ENCODE measurements around the gene PRPF6. TPM values are rescaled to one million over a fixed set of nuclear protein-coding genes. Genes with fewer than 3 reads are reported as not detected.

Gene PRPF6
- total and polyA plus RNA-seq, 2 of the 13 experiments (the other 11 are each of a cell fraction or from before 2014, with no cell fraction given): 63.7 to 101 TPM

DNA sequence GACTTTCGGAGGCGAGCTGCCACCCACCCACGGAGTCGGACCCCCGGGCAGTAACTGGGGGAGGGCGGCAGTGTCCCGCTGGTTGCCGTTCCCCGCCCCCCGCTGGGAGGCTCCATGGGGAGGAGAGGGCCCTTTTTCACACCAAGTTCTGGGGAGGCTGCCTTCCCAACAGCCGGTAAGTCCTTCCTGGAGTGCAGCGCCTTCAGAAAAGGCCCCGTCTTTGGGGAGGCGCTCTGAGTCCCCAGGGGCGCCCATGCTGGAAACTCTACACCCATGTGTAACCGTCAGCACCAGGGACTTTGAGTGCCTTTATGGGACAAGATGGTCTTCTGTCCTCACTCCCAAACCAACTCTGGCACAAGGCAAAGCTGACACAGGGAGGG, 68.9 kb downstream of the PRPF6 start (continued):
- TF ChIP-seq, protein P1, sequence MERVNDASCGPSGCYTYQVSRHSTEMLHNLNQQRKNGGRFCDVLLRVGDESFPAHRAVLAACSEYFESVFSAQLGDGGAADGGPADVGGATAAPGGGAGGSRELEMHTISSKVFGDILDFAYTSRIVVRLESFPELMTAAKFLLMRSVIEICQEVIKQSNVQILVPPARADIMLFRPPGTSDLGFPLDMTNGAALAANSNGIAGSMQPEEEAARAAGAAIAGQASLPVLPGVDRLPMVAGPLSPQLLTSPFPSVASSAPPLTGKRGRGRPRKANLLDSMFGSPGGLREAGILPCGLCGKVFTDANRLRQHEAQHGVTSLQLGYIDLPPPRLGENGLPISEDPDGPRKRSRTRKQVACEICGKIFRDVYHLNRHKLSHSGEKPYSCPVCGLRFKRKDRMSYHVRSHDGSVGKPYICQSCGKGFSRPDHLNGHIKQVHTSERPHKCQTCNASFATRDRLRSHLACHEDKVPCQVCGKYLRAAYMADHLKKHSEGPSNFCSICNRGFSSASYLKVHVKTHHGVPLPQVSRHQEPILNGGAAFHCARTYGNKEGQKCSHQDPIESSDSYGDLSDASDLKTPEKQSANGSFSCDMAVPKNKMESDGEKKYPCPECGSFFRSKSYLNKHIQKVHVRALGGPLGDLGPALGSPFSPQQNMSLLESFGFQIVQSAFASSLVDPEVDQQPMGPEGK (CRISPR knock-in tag; IDR thresholded peaks at IDR 0.05): peak; percentile 93
- TF ChIP-seq POLR2AphosphoS2 (IDR thresholded peaks at IDR 0.05; ENCODE audit: low read depth, low read length) (no peak), ZNF709 (CRISPR knock-in tag; IDR thresholded peaks at IDR 0.05) (peak; percentile 59; the same call in 1 of the 2 replicates), ZNF563 (CRISPR knock-in tag; IDR thresholded peaks at IDR 0.05) (0 out of 2 replicates have a peak, but pooled peaks have one; percentile 10), KLF11 (CRISPR knock-in tag; IDR thresholded peaks at IDR 0.05) (no peak), NBN (conservative IDR thresholded peaks at IDR 0.05) (no peak), ZNF124 (CRISPR knock-in tag; IDR thresholded peaks at IDR 0.05) (no peak), ZNF746 (CRISPR knock-in tag; IDR thresholded peaks at IDR 0.05) (0 out of 2 replicates have a peak, but pooled peaks have one; percentile 4), TOPORS (CRISPR knock-in tag; IDR thresholded peaks at IDR 0.05) (no peak), ZBTB42 (CRISPR knock-in tag; IDR thresholded peaks at IDR 0.05) (no peak), ZKSCAN8 (CRISPR knock-in tag; IDR thresholded peaks at IDR 0.05; ENCODE audit: borderline replicate concordance) (no peak), ZNF703 (CRISPR knock-in tag; IDR thresholded peaks at IDR 0.05; ENCODE audit: borderline replicate concordance) (no peak), FIP1L1 (IDR thresholded peaks at IDR 0.05; ENCODE audit: borderline replicate concordance, insufficient read depth, low read depth, low read length) (no peak), ZNF569 (CRISPR knock-in tag; IDR thresholded peaks at IDR 0.05; ENCODE audit: borderline replicate concordance) (no peak), ZBTB8A (CRISPR knock-in tag; IDR thresholded peaks at IDR 0.05; ENCODE audit: borderline replicate concordance, low read depth) (0 out of 2 replicates have a peak, but pooled peaks have one; percentile 40), ZNF589 (CRISPR knock-in tag; conservative IDR thresholded peaks at IDR 0.05) (peak; percentile 72), MEIS1 (CRISPR knock-in tag; IDR thresholded peaks at IDR 0.05; ENCODE audit: borderline replicate concordance) (peak; percentile 49), NKX3-1 (CRISPR knock-in tag; IDR thresholded peaks at IDR 0.05) (no peak)
- TF ChIP-seq, protein P2, sequence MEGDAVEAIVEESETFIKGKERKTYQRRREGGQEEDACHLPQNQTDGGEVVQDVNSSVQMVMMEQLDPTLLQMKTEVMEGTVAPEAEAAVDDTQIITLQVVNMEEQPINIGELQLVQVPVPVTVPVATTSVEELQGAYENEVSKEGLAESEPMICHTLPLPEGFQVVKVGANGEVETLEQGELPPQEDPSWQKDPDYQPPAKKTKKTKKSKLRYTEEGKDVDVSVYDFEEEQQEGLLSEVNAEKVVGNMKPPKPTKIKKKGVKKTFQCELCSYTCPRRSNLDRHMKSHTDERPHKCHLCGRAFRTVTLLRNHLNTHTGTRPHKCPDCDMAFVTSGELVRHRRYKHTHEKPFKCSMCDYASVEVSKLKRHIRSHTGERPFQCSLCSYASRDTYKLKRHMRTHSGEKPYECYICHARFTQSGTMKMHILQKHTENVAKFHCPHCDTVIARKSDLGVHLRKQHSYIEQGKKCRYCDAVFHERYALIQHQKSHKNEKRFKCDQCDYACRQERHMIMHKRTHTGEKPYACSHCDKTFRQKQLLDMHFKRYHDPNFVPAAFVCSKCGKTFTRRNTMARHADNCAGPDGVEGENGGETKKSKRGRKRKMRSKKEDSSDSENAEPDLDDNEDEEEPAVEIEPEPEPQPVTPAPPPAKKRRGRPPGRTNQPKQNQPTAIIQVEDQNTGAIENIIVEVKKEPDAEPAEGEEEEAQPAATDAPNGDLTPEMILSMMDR (CRISPR knock-in tag; IDR thresholded peaks at IDR 0.05): no peak
- TF ChIP-seq, protein P3, sequence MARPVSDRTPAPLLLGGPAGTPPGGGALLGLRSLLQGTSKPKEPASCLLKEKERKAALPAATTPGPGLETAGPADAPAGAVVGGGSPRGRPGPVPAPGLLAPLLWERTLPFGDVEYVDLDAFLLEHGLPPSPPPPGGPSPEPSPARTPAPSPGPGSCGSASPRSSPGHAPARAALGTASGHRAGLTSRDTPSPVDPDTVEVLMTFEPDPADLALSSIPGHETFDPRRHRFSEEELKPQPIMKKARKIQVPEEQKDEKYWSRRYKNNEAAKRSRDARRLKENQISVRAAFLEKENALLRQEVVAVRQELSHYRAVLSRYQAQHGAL (CRISPR knock-in tag; IDR thresholded peaks at IDR 0.05; ENCODE audit: not compliant biosample characterization): no peak
- TF ChIP-seq, protein P4, sequence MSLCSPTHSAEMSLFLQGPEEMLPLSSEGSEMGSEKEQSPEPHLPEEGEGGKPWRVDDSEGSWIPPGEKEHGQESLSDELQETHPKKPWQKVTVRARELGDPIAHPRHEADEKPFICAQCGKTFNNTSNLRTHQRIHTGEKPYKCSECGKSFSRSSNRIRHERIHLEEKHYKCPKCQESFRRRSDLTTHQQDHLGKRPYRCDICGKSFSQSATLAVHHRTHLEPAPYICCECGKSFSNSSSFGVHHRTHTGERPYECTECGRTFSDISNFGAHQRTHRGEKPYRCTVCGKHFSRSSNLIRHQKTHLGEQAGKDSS (CRISPR knock-in tag; IDR thresholded peaks at IDR 0.05; ENCODE audit: borderline replicate concordance, low read depth): 0 out of 2 replicates have a peak, but pooled peaks have one; percentile 6
- TF ChIP-seq, protein P5, sequence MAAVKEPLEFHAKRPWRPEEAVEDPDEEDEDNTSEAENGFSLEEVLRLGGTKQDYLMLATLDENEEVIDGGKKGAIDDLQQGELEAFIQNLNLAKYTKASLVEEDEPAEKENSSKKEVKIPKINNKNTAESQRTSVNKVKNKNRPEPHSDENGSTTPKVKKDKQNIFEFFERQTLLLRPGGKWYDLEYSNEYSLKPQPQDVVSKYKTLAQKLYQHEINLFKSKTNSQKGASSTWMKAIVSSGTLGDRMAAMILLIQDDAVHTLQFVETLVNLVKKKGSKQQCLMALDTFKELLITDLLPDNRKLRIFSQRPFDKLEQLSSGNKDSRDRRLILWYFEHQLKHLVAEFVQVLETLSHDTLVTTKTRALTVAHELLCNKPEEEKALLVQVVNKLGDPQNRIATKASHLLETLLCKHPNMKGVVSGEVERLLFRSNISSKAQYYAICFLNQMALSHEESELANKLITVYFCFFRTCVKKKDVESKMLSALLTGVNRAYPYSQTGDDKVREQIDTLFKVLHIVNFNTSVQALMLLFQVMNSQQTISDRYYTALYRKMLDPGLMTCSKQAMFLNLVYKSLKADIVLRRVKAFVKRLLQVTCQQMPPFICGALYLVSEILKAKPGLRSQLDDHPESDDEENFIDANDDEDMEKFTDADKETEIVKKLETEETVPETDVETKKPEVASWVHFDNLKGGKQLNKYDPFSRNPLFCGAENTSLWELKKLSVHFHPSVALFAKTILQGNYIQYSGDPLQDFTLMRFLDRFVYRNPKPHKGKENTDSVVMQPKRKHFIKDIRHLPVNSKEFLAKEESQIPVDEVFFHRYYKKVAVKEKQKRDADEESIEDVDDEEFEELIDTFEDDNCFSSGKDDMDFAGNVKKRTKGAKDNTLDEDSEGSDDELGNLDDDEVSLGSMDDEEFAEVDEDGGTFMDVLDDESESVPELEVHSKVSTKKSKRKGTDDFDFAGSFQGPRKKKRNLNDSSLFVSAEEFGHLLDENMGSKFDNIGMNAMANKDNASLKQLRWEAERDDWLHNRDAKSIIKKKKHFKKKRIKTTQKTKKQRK (IDR thresholded peaks at IDR 0.05; ENCODE audit: low read length): no peak

All from HepG2 (cell line).